K562 (cell line): Measurements from ENCODE around the gene MDFIC. TPM values are rescaled to one million over a fixed set of nuclear protein-coding genes. Genes with fewer than 3 reads are reported as not detected.

Source experiments
- ATAC-seq: fragments of 200-7000 bp; cut with Tn5 transposase; 3 replicates; pipeline ENCODE4 v1.9.1; 2020; ENCODE audit warnings: moderate library complexity
- BruUV-seq: library from RNA; stranded (reverse); fragments of 400-500 nt; replicated peaks from 2 replicates; lab custom pipeline; 2021; lab: Mats Ljungman, UMichigan
- CTCF ChIA-PET: fragments of 300-600 bp; formaldehyde crosslinking; extraction: SDS; loops from one replicate; lab custom pipeline; 2021; ENCODE audit warnings: low intra/inter-chr PET ratio; lab: Yijun Ruan, JAX
- POLR2A ChIA-PET: fragments of 300-600, 350-650 bp; sonication (Branson Sonifier 250); formaldehyde crosslinking; extraction: SDS; loops from one replicate; lab custom pipeline; 2021; ENCODE audit warnings: antibody characterized with exemption, inconsistent platforms; lab: Yijun Ruan, JAX
- DNase-seq, 4 experiments: peaks; one replicate each; pipeline versions ENCODE4 v3.0.0 to v3.0.0-alpha.2; 2011 to 2018; ENCODE audit warnings: low spot score in 3 of 4, mixed read lengths in 3 of 4; ENCODE audit errors: extremely low read depth in 1 of 4
- FAIRE-seq: peaks from 2 replicates; lab custom pipeline; 2011; peaks lifted over from hg19 to GRCh38; lab: Jason Lieb, UNC
- H2AFZ ChIP-seq: 2 replicates; pipeline ENCODE4 v1.6.0; 2011; ENCODE audit warnings: low read depth, low read length, control low read depth, inconsistent platforms
- H3K27ac ChIP-seq: fragments of 200-600 bp; 3 replicates; pipeline ENCODE4 v1.8.0; 2011; ENCODE audit warnings: low read depth, mild to moderate bottlenecking, control low read depth, inconsistent platforms, low read length, moderate library complexity, mixed read lengths; ENCODE audit errors: extremely low read depth
- H3K27me3 ChIP-seq, 2 experiments: fragments of 300-600 bp in 1 of 2; 2 replicates in 1 of 2; 3 replicates in 1 of 2; pipeline versions ENCODE4 v1.6.0 to v1.8.0; 2011; ENCODE audit warnings: inconsistent platforms in 2 of 2, low read length in 2 of 2, mild to moderate bottlenecking in 1 of 2, mixed read lengths in 1 of 2, moderate library complexity in 1 of 2; ENCODE audit not compliant: control insufficient read depth in 2 of 2, insufficient read depth in 2 of 2
- H3K36me3 ChIP-seq: fragments of 300-600 bp; 3 replicates; pipeline ENCODE4 v1.8.0; 2011; ENCODE audit warnings: mild to moderate bottlenecking, low read length, inconsistent platforms; ENCODE audit not compliant: control insufficient read depth, insufficient read depth
- H3K4me1 ChIP-seq, 2 experiments: fragments of 200-600 bp in 1 of 2; replicated peaks in 1 of 2; 2 replicates in 1 of 2; 3 replicates in 1 of 2; pipeline versions ENCODE4 v1.5.1 to v1.8.0; 2011; ENCODE audit warnings: inconsistent platforms in 2 of 2, low read length in 2 of 2, mild to moderate bottlenecking in 1 of 2, mixed read lengths in 1 of 2, moderate library complexity in 1 of 2; ENCODE audit not compliant: control insufficient read depth in 2 of 2, insufficient read depth in 2 of 2
- H3K4me2 ChIP-seq: 2 replicates; pipeline ENCODE4 v1.6.1; 2011; ENCODE audit warnings: low read length, control low read depth, inconsistent platforms, mixed read lengths; ENCODE audit not compliant: insufficient read depth
- H3K4me3 ChIP-seq: fragments of 200-600 bp; sonication (generic), shearing (Covaris generic); 2 replicates; pipeline ENCODE4 v1.5.1; 2016; ENCODE audit warnings: control low read depth, inconsistent platforms
- H3K79me2 ChIP-seq: fragments of 200-600 bp; 3 replicates; pipeline ENCODE4 v1.8.0; 2011; ENCODE audit warnings: low read length, inconsistent platforms; ENCODE audit not compliant: control insufficient read depth, insufficient read depth
- H3K9ac ChIP-seq, 2 experiments: 2 replicates each; pipeline versions ENCODE4 v1.6.0 to v1.6.1; 2011; ENCODE audit warnings: low read depth in 2 of 2, low read length in 2 of 2, control low read depth in 1 of 2, inconsistent platforms in 1 of 2, mild to moderate bottlenecking in 1 of 2, mixed read lengths in 1 of 2; ENCODE audit not compliant: insufficient read depth in 1 of 2
- H3K9me1 ChIP-seq: one replicate; pipeline ENCODE4 v1.6.0; 2011; ENCODE audit warnings: inconsistent platforms, mild to moderate bottlenecking, low read length, moderate library complexity; ENCODE audit not compliant: control insufficient read depth, insufficient read depth
- H3K9me3 ChIP-seq: replicated peaks from 2 replicates; pipeline ENCODE4 v1.5.1; 2011; ENCODE audit warnings: low read depth, low read length, inconsistent platforms; ENCODE audit not compliant: control insufficient read depth, insufficient read depth
- H4K20me1 ChIP-seq: replicated peaks from 2 replicates; pipeline ENCODE4 v1.6.1; 2011; ENCODE audit warnings: low read length, inconsistent platforms, mixed read lengths; ENCODE audit not compliant: control insufficient read depth, insufficient read depth
- COPS2 ChIP-seq: fragments of 450-650 bp; conservative IDR thresholded peaks from 2 replicates; pipeline ENCODE4 v1.6.1; 2016; ENCODE audit warnings: mild to moderate bottlenecking, moderate library complexity
- HDAC8 ChIP-seq: fragments of 450-650 bp; IDR thresholded peaks from 2 replicates; pipeline ENCODE4 v1.6.1; 2016; ENCODE audit warnings: mild to moderate bottlenecking, missing genetic modification characterization, moderate library complexity, missing compliant biosample characterization
- JUND ChIP-seq, 2 experiments: IDR thresholded peaks; 2 replicates in 1 of 2; 3 replicates in 1 of 2; pipeline ENCODE4 v1.6.1; 2011; ENCODE audit warnings: borderline replicate concordance in 2 of 2, low read depth in 2 of 2, low read length in 2 of 2, improper control_type of control experiment in 1 of 2, missing biosample characterization in 1 of 2, missing genetic modification characterization in 1 of 2, missing genetic modification reagents in 1 of 2
- MAFF ChIP-seq: IDR thresholded peaks from 2 replicates; pipeline ENCODE4 v1.6.1; 2012; ENCODE audit warnings: low read length, improper control_type of control experiment
- MAFK ChIP-seq: IDR thresholded peaks from 2 replicates; pipeline ENCODE4 v1.6.1; 2011; ENCODE audit warnings: low read length, improper control_type of control experiment
- NCOA1 ChIP-seq: fragments of 450-650 bp; IDR thresholded peaks from 2 replicates; pipeline ENCODE4 v1.6.1; 2016; ENCODE audit warnings: low read depth
- NFATC3 ChIP-seq: fragments of 450-650 bp; IDR thresholded peaks from 2 replicates; pipeline ENCODE4 v1.6.1; 2017; ENCODE audit warnings: mild to moderate bottlenecking
- NFIC ChIP-seq: fragments of 450-650 bp; IDR thresholded peaks from 2 replicates; pipeline ENCODE4 v1.6.1; 2017; ENCODE audit warnings: mild to moderate bottlenecking, inconsistent platforms
- RBM22 ChIP-seq: fragments of 200-400 bp; formaldehyde crosslinking; IDR thresholded peaks from 2 replicates; pipeline ENCODE4 v1.6.1; 2018; ENCODE audit warnings: low read length, low read depth; ENCODE audit not compliant: poor library complexity, severe bottlenecking
- ZNF316 ChIP-seq: fragments of 450-650 bp; IDR thresholded peaks from 2 replicates; pipeline ENCODE4 v1.6.1; 2016
- ZNF780A ChIP-seq: fragments of 250-450 bp; sonication (Bioruptor Pico); IDR thresholded peaks from 2 replicates; pipeline ENCODE4 v1.5.0; 2021; ENCODE audit warnings: mild to moderate bottlenecking
- WGBS: fragments of 100-300 bp; shearing (Covaris generic); methylation state at CpG from one replicate; pipeline ENCODE4 v1.1.6; 2016; ENCODE audit warnings: low coverage, mixed read lengths; ENCODE audit not compliant: insufficient coverage; ENCODE audit errors: missing lambda C conversion rate; 5-methylcytosine and 5-hydroxymethylcytosine counted together
- in situ Hi-C: fragments of 300-500 bp; cut with MboI; formaldehyde crosslinking; loops from 4 replicates; pipeline ENCODE4 v1.15.0; 2018; ENCODE audit warnings: inconsistent platforms, mixed read lengths
- intact Hi-C: fragments of 100-400 bp; cut with micrococcal nuclease; formaldehyde crosslinking; loops from 2 replicates; pipeline ENCODE4 v1.14.2; 2022
- polyA plus RNA-seq, 8 experiments: library from polyadenylated mRNA; depleted of rRNA in 4 of 8; stranded (reverse) in 5 of 8; unstranded in 3 of 8; fragments of >200 nt; fragmentation: Nextera tagmentation in 2 of 8; fragmentation: Illumina TruSeq in 1 of 8; extraction: Ambion mirVana in 2 of 8; extraction: Trizol in 1 of 8; gene quantifications; 2 replicates each; pipeline versions ENCODE4 v1.2.1 to v1.2.3, GENCODE V29; 2011 to 2014; ENCODE audit warnings: inconsistent platforms in 1 of 8, missing spikeins in 1 of 8
- total RNA-seq, 7 experiments: library from RNA; depleted of rRNA in 6 of 7; stranded (reverse); fragments of >200 nt in 6 of 7; fragmentation: Illumina TruSeq in 2 of 7; extraction: Trizol in 2 of 7; gene quantifications; 2 replicates each; pipeline versions ENCODE4 v1.2.1 to v1.2.3, GENCODE V29; 2011 to 2021; ENCODE audit warnings: low replicate concordance in 1 of 7
- TF ChIP-seq, protein P1 (sequence below): fragments of 250-450 bp; sonication (Bioruptor Pico); IDR thresholded peaks from 2 replicates; pipeline ENCODE4 v1.5.0; 2021; ENCODE audit warnings: mild to moderate bottlenecking, moderate library complexity
- TF ChIP-seq, protein P2 (sequence below): fragments of 450-650 bp; formaldehyde crosslinking; IDR thresholded peaks from 2 replicates; pipeline ENCODE4 v1.4.0; 2020; ENCODE audit warnings: mild to moderate bottlenecking, moderate library complexity
- TF ChIP-seq, protein P3 (sequence below): fragments of 250-450 bp; sonication (Bioruptor Pico); IDR thresholded peaks from 2 replicates; pipeline ENCODE4 v1.4.0; 2020
- TF ChIP-seq, protein P4 (sequence below): fragments of 250-450 bp; sonication (Bioruptor Pico); IDR thresholded peaks from 2 replicates; pipeline ENCODE4 v1.5.0; 2020; ENCODE audit warnings: mild to moderate bottlenecking

Gene MDFIC
- total and polyA plus RNA-seq, 9 of the 15 experiments (the other 6 are each of a cell fraction or from before 2014, with no cell fraction given) = 0.13 to 0.24 TPM; not detected in 7

GRCh38 chr7:114957444-114957843, 35.5 kb downstream of the MDFIC start:
- ATAC-seq (no peak), FAIRE-seq (no peak), DNase-seq (no peak)
- in situ Hi-C loops = no loop called here
- H2AFZ ChIP-seq = no peak overlapping the region
- H3K36me3 ChIP-seq = no peaks in the 10 kb centered on the region
- H3K9me3 ChIP-seq = no peaks in the 10 kb centered on the region
- POLR2A ChIA-PET = no interaction called here
- intact Hi-C loops = no loop called here
- no peaks in the 10 kb centered on the region for H3K27me3 ChIP-seq
- no peaks in the 10 kb centered on the region for H3K4me1 ChIP-seq
- CTCF ChIA-PET = no interaction called here
- H3K9me1 ChIP-seq = no peaks in the 10 kb centered on the region
- no peak overlapping the region for H3K9ac ChIP-seq
- no peaks in the 10 kb centered on the region for H3K79me2 ChIP-seq
- H3K4me2 ChIP-seq = no peak overlapping the region
- 0% methylated on average over 1 of the region's 1 CpG for WGBS
- no peaks in the 10 kb centered on the region for H4K20me1 ChIP-seq
- BruUV-seq = no TSS peak
- H3K27ac ChIP-seq = no peak overlapping the region
- no peak overlapping the region for H3K4me3 ChIP-seq
- no peak for TF ChIP-seq NCOA1
- TF ChIP-seq, protein P1, sequence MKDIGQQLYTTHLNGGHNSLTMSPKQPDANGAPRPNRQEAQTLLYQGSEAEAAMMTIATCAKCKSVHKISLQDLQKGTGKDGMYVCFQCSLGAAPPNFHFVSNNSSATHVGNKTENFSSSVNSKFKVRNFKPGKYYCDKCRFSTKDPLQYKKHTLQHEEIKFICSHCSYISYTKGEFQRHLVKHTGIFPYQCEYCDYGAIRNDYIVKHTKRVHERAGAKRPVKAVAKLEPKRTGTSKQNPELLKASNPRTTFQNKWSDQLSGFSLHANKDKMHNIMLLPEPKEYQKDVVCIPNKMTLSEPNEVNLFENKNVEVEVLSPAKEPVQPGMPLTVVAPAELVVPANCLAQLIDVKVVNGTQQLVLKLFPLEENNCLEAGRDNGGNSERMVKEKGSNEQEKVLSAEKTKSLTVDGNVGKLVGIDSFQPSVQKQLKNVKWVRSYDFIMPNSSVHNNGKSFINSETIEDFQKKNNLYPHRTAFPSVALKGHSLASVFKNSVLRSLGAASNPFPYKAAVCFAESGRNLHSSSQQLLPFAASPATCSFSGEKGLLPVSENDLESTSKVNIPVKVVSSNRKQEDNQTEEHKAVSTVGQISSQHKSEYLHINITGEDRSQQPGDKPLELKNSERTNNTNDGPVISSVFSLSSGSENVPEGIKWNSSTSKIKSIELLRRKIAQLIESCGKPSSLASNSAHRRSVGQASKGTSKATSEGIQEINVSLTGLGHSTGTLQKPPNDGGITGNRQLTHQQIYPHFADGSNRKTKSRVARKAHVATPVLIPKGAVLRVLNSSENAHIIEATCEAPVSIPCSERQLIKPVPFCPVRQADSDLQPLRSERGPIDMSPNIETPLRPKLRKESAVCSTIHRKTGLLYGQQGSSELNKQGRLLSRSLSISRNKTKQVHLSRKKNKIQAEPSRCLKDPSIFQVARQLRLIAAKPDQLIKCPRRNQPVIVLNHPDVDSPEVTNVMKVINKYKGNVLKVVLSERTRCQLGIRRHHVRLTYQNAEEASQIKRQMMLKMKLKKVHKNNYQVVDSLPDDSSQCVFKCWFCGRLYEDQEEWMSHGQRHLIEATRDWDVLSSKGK (CRISPR knock-in tag) = no peak
- TF ChIP-seq, protein P2, sequence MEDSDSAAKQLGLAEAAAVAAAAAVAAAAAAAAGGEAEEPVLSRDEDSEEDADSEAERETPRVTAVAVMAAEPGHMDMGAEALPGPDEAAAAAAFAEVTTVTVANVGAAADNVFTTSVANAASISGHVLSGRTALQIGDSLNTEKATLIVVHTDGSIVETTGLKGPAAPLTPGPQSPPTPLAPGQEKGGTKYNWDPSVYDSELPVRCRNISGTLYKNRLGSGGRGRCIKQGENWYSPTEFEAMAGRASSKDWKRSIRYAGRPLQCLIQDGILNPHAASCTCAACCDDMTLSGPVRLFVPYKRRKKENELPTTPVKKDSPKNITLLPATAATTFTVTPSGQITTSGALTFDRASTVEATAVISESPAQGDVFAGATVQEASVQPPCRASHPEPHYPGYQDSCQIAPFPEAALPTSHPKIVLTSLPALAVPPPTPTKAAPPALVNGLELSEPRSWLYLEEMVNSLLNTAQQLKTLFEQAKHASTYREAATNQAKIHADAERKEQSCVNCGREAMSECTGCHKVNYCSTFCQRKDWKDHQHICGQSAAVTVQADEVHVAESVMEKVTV (CRISPR knock-in tag) = no peak
- TF ChIP-seq MAFK = peak; percentile 83
- TF ChIP-seq NFATC3 = no peak
- no peak for TF ChIP-seq ZNF780A (CRISPR knock-in tag)
- TF ChIP-seq RBM22 = no peak
- TF ChIP-seq NFIC = no peak
- no peak for TF ChIP-seq COPS2
- peak; percentile 89 for TF ChIP-seq ZNF316
- no peak for TF ChIP-seq HDAC8
- no peak for TF ChIP-seq JUND (IDR thresholded peaks at IDR 0.05; ENCODE audit: borderline replicate concordance, low read depth, low read length)
- TF ChIP-seq JUND (tag; IDR thresholded peaks at IDR 0.05; ENCODE audit: borderline replicate concordance, low read depth, low read length) = no peak
- TF ChIP-seq, protein P3, sequence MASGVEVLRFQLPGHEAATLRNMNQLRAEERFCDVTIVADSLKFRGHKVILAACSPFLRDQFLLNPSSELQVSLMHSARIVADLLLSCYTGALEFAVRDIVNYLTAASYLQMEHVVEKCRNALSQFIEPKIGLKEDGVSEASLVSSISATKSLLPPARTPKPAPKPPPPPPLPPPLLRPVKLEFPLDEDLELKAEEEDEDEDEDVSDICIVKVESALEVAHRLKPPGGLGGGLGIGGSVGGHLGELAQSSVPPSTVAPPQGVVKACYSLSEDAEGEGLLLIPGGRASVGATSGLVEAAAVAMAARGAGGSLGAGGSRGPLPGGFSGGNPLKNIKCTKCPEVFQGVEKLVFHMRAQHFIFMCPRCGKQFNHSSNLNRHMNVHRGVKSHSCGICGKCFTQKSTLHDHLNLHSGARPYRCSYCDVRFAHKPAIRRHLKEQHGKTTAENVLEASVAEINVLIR = no peak
- TF ChIP-seq, protein P4, sequence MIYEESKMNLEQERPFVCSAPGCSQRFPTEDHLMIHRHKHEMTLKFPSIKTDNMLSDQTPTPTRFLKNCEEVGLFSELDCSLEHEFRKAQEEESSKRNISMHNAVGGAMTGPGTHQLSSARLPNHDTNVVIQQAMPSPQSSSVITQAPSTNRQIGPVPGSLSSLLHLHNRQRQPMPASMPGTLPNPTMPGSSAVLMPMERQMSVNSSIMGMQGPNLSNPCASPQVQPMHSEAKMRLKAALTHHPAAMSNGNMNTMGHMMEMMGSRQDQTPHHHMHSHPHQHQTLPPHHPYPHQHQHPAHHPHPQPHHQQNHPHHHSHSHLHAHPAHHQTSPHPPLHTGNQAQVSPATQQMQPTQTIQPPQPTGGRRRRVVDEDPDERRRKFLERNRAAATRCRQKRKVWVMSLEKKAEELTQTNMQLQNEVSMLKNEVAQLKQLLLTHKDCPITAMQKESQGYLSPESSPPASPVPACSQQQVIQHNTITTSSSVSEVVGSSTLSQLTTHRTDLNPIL (CRISPR knock-in tag) = no peak
- peak; percentile 79 for TF ChIP-seq MAFF
